Right lobe of liver (tissue), 6 donors: ENCODE results near the gene GIGYF2. TPM values are rescaled to one million over a fixed set of nuclear protein-coding genes. Genes with fewer than 3 reads are reported as not detected.

ENCODE experiments used
- ATAC-seq, 4 donors: fragments of 200-7000 bp; cut with Tn5 transposase; one replicate each; pipeline ENCODE4 v1.9.1; 2020; ENCODE audit warnings: mild to moderate bottlenecking in 4 of 4, moderate library complexity in 4 of 4
- DNase-seq, 3 donors: peaks; one replicate each; pipeline ENCODE4 v3.0.0-alpha.2; 2020
- H3K27ac ChIP-seq, 3 donors: fragments of 200-600 bp; one replicate each; pipeline ENCODE4 v1.8.0; 2022
- H3K27me3 ChIP-seq, 2 donors: fragments of 200-600 bp; one replicate each; pipeline ENCODE4 v1.8.0; 2022
- H3K36me3 ChIP-seq, 4 donors: fragments of 200-600 bp; sonication (generic) in 1 of 4; one replicate each; pipeline versions ENCODE4 v1.5.1 to v1.8.0; 2017 to 2022; ENCODE audit warnings: control low read depth in 1 of 4
- H3K4me1 ChIP-seq, 4 donors: fragments of 200-600 bp; sonication (generic) in 1 of 4; one replicate each; pipeline versions ENCODE4 v1.5.1 to v1.8.0; 2017 to 2022; ENCODE audit warnings: control low read depth in 1 of 4
- H3K4me3 ChIP-seq, 3 donors: fragments of 200-600 bp; one replicate each; pipeline ENCODE4 v1.8.0; 2022
- H3K9me3 ChIP-seq, 4 donors: fragments of 200-600 bp; sonication (generic) in 1 of 4; one replicate each; pipeline versions ENCODE4 v1.5.1 to v1.8.0; 2017 to 2022; ENCODE audit warnings: control low read depth in 1 of 4
- CTCF ChIP-seq, 4 donors: fragments of 200-600 bp in 3 of 4; fragments of 450-650 bp in 1 of 4; IDR thresholded peaks; one replicate each; pipeline versions ENCODE4 v1.5.1 to v1.8.0; 2016 to 2022; ENCODE audit warnings: antibody characterized with exemption in 4 of 4, mild to moderate bottlenecking in 2 of 4
- POLR2A ChIP-seq: fragments of 450-650 bp; IDR thresholded peaks from one replicate; pipeline ENCODE4 v1.6.1; 2017; ENCODE audit warnings: antibody characterized with exemption, mild to moderate bottlenecking
- WGBS: methylation state at CpG from one replicate; pipeline ENCODE4 v1.1.6; 2018; ENCODE audit warnings: low coverage, low lambda C conversion rate; ENCODE audit not compliant: insufficient coverage; ENCODE audit errors: missing lambda C conversion rate; 5-methylcytosine and 5-hydroxymethylcytosine counted together
- intact Hi-C, 2 donors: fragments of 100-400 bp; cut with DNase I; formaldehyde crosslinking; loops; one replicate each; pipeline versions ENCODE4 v1.11.2 to v1.14.1; 2022
- total RNA-seq, 6 experiments: library from RNA; depleted of rRNA in 2 of 6; stranded (reverse); fragments of >200 nt in 2 of 6; fragmentation: NEBNext Ultra II Directional in 3 of 6; extraction: Animal tissue kit (Norgen Biotek cat#: 25700) in 3 of 6; gene quantifications; one replicate each; pipeline versions ENCODE4 v1.1.0 to v1.2.4, GENCODE V29; 2016 to 2023
- donor health status: DM: no; HTN: yes; CAD: no.
- donor health status: DM: no; HTN: no; CAD: no.
- donor health status: DM: no; HTN: no; CAD: no.
- donor health status: DM: no; HTN: yes; CAD: no.
- donor health status: DM: no; HTN: yes; CAD: no.

Gene GIGYF2
- total RNA-seq, 6 experiments from 2014 or later: 25.7 to 35.0 (median 32.6) TPM

GRCh38 chr2:232892221-232892620 lies 195.1 kb downstream of the GIGYF2 start:
- WGBS: 76% methylated on average over 4 of the region's 13 CpGs

GRCh38 chr2:232892843-232893242 lies 195.7 kb downstream of the GIGYF2 start:
- intact Hi-C loops: no loop called here
- Histone ChIP-seq H3K4me3 (no peak overlapping the region), H3K27me3 (no peaks in the 10 kb centered on the region), H3K36me3 (peaks cover 0 to 7% (median 0%) of the 10 kb centered on the region in 4 donors), H3K27ac (no peak overlapping the region), H3K9me3 (no peaks in the 10 kb centered on the region), H3K4me1 (no peaks in the 10 kb centered on the region)
- DNase-seq (peak in 1 of 3 donors; percentile 35), ATAC-seq (no peak)
- 94% methylated on average over 12 of the region's 20 CpGs for WGBS
- TF ChIP-seq POLR2A (no peak), CTCF (IDR thresholded peaks at IDR 0.05) (no peak)

More at GRCh38 chr2:232892221-232892620, 195.1 kb downstream of the GIGYF2 start:
- intact Hi-C loops: no loop called here
- Histone ChIP-seq H3K27me3 (no peaks in the 10 kb centered on the region), H3K36me3 (peaks cover 0 to 12% (median 1%) of the 10 kb centered on the region in 4 donors), H3K4me1 (no peaks in the 10 kb centered on the region), H3K27ac (no peak overlapping the region), H3K9me3 (no peaks in the 10 kb centered on the region), H3K4me3 (no peak overlapping the region)
- DNase-seq (no peak), ATAC-seq (no peak)
- TF ChIP-seq CTCF (IDR thresholded peaks at IDR 0.05): no peak
- no peak for TF ChIP-seq POLR2A

- WGBS: 92% methylated on average over 2 of the region's 8 CpGs
- intact Hi-C loops: no loop called here
- Histone ChIP-seq H3K4me1 (no peaks in the 10 kb centered on the region), H3K9me3 (no peaks in the 10 kb centered on the region), H3K36me3 (peaks cover 0 to 7% (median 0%) of the 10 kb centered on the region in 4 donors), H3K27ac (no peak overlapping the region), H3K4me3 (no peak overlapping the region), H3K27me3 (no peaks in the 10 kb centered on the region)
- ATAC-seq (no peak), DNase-seq (peak in 1 of 3 donors; percentile 38)
- TF ChIP-seq CTCF (IDR thresholded peaks at IDR 0.05): no peak
Measured at GRCh38 chr2:232893834-232894233, 196.7 kb downstream of the GIGYF2 start.

GRCh38 chr2:232894251-232894650 lies 197.1 kb downstream of the GIGYF2 start:
- WGBS: 90% methylated on average over 6 of the region's 9 CpGs
- Histone ChIP-seq H3K9me3 (no peaks in the 10 kb centered on the region), H3K4me3 (no peak overlapping the region), H3K4me1 (no peaks in the 10 kb centered on the region), H3K27me3 (no peaks in the 10 kb centered on the region), H3K27ac (no peak overlapping the region), H3K36me3 (peaks cover 0 to 7% (median 0%) of the 10 kb centered on the region in 4 donors)
- intact Hi-C loops: no loop called here
- ATAC-seq (no peak), DNase-seq (peak in 1 of 3 donors; percentile 42)
- TF ChIP-seq POLR2A (no peak), CTCF (IDR thresholded peaks at IDR 0.05) (no peak)

GRCh38 chr2:232894746-232895145 lies 197.6 kb downstream of the GIGYF2 start:
- Histone ChIP-seq H3K9me3 (no peaks in the 10 kb centered on the region), H3K36me3 (peaks cover 0 to 7% (median 0%) of the 10 kb centered on the region in 4 donors), H3K27ac (no peak overlapping the region), H3K4me1 (no peaks in the 10 kb centered on the region), H3K27me3 (no peaks in the 10 kb centered on the region), H3K4me3 (no peak overlapping the region)
- no peak for ATAC-seq
- 95% methylated on average over 7 of the region's 19 CpGs for WGBS
- intact Hi-C loops: no loop called here
- DNase-seq: peak in 1 of 3 donors; percentile 42
- TF ChIP-seq CTCF (IDR thresholded peaks at IDR 0.05) (no peak), POLR2A (no peak)
